H1 (cell line): ENCODE results near the gene CAPN7. TPM values are rescaled to one million over a fixed set of nuclear protein-coding genes. Genes with fewer than 3 reads are reported as not detected.

ENCODE experiments used
- CTCF ChIA-PET: fragments of 300-600 bp; sonication (Branson Sonifier 250); formaldehyde crosslinking; loops from one replicate; lab custom pipeline; 2021; ENCODE audit not compliant: partially characterized antibody; lab: Charles Lee
- POLR2A ChIA-PET: fragments of 300-600 bp; sonication (Branson Sonifier 250); formaldehyde crosslinking; loops from one replicate; lab custom pipeline; 2021; ENCODE audit warnings: inconsistent platforms; ENCODE audit not compliant: partially characterized antibody; lab: Charles Lee
- DNase-seq, 2 experiments: peaks; one replicate each; pipeline versions ENCODE4 v3.0.0 to v3.0.0-alpha.2; 2010 to 2022; ENCODE audit warnings: low spot score in 2 of 2, low read depth in 1 of 2, mixed read lengths in 1 of 2
- FAIRE-seq: peaks from 2 replicates; lab custom pipeline; 2011; peaks lifted over from hg19 to GRCh38; lab: Jason Lieb, UNC
- H2AFZ ChIP-seq: 2 replicates; pipeline ENCODE4 v1.8.1; 2012; ENCODE audit warnings: low read length, inconsistent platforms
- H2AK5ac ChIP-seq: 2 replicates; pipeline ENCODE4 v1.6.1; 2013; ENCODE audit warnings: low read depth, low read length
- H2BK120ac ChIP-seq: replicated peaks from 2 replicates; pipeline ENCODE3; 2013; ENCODE audit warnings: low read depth, low read length, inconsistent platforms
- H2BK12ac ChIP-seq: 2 replicates; pipeline ENCODE4 v1.6.1; 2013; ENCODE audit warnings: low read depth, low read length
- H2BK15ac ChIP-seq: 2 replicates; pipeline ENCODE4 v1.6.1; 2013; ENCODE audit warnings: low read length
- H2BK20ac ChIP-seq: 2 replicates; pipeline ENCODE4 v1.6.1; 2013; ENCODE audit warnings: low read length
- H2BK5ac ChIP-seq: 2 replicates; pipeline ENCODE4 v1.6.1; 2013; ENCODE audit warnings: low read depth, low read length
- H3K14ac ChIP-seq: 2 replicates; pipeline ENCODE4 v1.6.1; 2013; ENCODE audit warnings: inconsistent platforms; ENCODE audit not compliant: insufficient read length
- H3K18ac ChIP-seq: 2 replicates; pipeline ENCODE4 v1.6.1; 2013; ENCODE audit warnings: low read length; ENCODE audit errors: extremely low read depth
- H3K23ac ChIP-seq: 2 replicates; pipeline ENCODE4 v1.6.1; 2013; ENCODE audit warnings: inconsistent platforms; ENCODE audit not compliant: insufficient read length
- H3K23me2 ChIP-seq: 2 replicates; pipeline ENCODE4 v1.6.1; 2013; ENCODE audit warnings: low read depth, low read length
- H3K27ac ChIP-seq: 2 replicates; pipeline ENCODE4 v1.6.1; 2011; ENCODE audit warnings: low read depth, low read length, inconsistent platforms
- H3K27me3 ChIP-seq, 4 experiments: replicated peaks in 1 of 4; 1 replicate in 1 of 4; 2 replicates in 3 of 4; pipeline versions ENCODE4 v1.6.1 to v1.8.1; 2011 to 2013; ENCODE audit warnings: low read length in 3 of 4, mild to moderate bottlenecking in 3 of 4, inconsistent platforms in 2 of 4, mixed read lengths in 2 of 4, moderate library complexity in 1 of 4; ENCODE audit not compliant: control insufficient read depth in 3 of 4, insufficient read depth in 3 of 4; ENCODE audit errors: extremely low read depth in 1 of 4
- H3K36me3 ChIP-seq, 4 experiments: 2 replicates each; pipeline versions ENCODE4 v1.6.1 to v1.8.1; 2011 to 2013; ENCODE audit warnings: mild to moderate bottlenecking in 4 of 4, low read length in 3 of 4, moderate library complexity in 2 of 4, control low read depth in 1 of 4, inconsistent platforms in 1 of 4; ENCODE audit not compliant: insufficient read depth in 4 of 4, control insufficient read depth in 2 of 4
- H3K4ac ChIP-seq: replicated peaks from 2 replicates; pipeline ENCODE3; 2013; ENCODE audit warnings: low read length, low read depth, mixed read lengths, inconsistent platforms; ENCODE audit not compliant: insufficient read length
- H3K4me1 ChIP-seq, 4 experiments: replicated peaks in 1 of 4; 1 replicate in 1 of 4; 2 replicates in 3 of 4; pipeline versions ENCODE4 v1.6.1 to v1.8.1; 2011 to 2013; ENCODE audit warnings: low read length in 3 of 4, inconsistent platforms in 2 of 4, mixed read lengths in 1 of 4; ENCODE audit not compliant: insufficient read depth in 4 of 4, control insufficient read depth in 3 of 4
- H3K4me2 ChIP-seq, 2 experiments: 2 replicates each; pipeline versions ENCODE4 v1.6.1 to v1.8.1; 2011 to 2013; ENCODE audit warnings: low read depth in 2 of 2, low read length in 2 of 2, control low read depth in 1 of 2, inconsistent platforms in 1 of 2, mild to moderate bottlenecking in 1 of 2; ENCODE audit not compliant: insufficient read depth in 1 of 2
- H3K4me3 ChIP-seq, 4 experiments: fragments of 200-600, 300-600 bp in 1 of 4; sonication (generic), shearing (Covaris generic), sonication (Bioruptor Twin) in 1 of 4; 2 replicates each; pipeline versions ENCODE4 v1.5.1 to v1.8.1; 2011 to 2016; ENCODE audit warnings: low read length in 4 of 4, low read depth in 3 of 4, control low read depth in 2 of 4, inconsistent platforms in 2 of 4, mild to moderate bottlenecking in 2 of 4, mixed read lengths in 1 of 4, moderate library complexity in 1 of 4; ENCODE audit not compliant: insufficient read depth in 2 of 4; ENCODE audit errors: extremely low read depth in 1 of 4
- H3K56ac ChIP-seq: replicated peaks from 2 replicates; pipeline ENCODE3; 2013; ENCODE audit warnings: low read depth, mild to moderate bottlenecking, mixed read lengths, low read length, inconsistent platforms; ENCODE audit not compliant: insufficient read length
- H3K79me1 ChIP-seq: 2 replicates; pipeline ENCODE4 v1.6.1; 2013; ENCODE audit warnings: low read depth, low read length, control low read depth
- H3K79me2 ChIP-seq, 2 experiments: 2 replicates each; pipeline versions ENCODE4 v1.6.1 to v1.8.1; 2012 to 2013; ENCODE audit warnings: low read length in 2 of 2, mild to moderate bottlenecking in 2 of 2, inconsistent platforms in 1 of 2; ENCODE audit not compliant: insufficient read depth in 2 of 2, control insufficient read depth in 1 of 2
- H3K9ac ChIP-seq, 4 experiments: replicated peaks in 1 of 4; 1 replicate in 1 of 4; 2 replicates in 3 of 4; pipeline versions ENCODE4 v1.6.1 to v1.8.1; 2011 to 2013; ENCODE audit warnings: low read depth in 3 of 4, low read length in 3 of 4, control low read depth in 2 of 4, mild to moderate bottlenecking in 2 of 4, moderate library complexity in 2 of 4, inconsistent platforms in 1 of 4; ENCODE audit errors: extremely low read depth in 1 of 4
- H3K9me3 ChIP-seq, 2 experiments: 2 replicates each; pipeline versions ENCODE4 v1.6.1 to v1.8.1; 2012 to 2013; ENCODE audit warnings: mild to moderate bottlenecking in 2 of 2, moderate library complexity in 2 of 2, control low read depth in 1 of 2, inconsistent platforms in 1 of 2, low read depth in 1 of 2, low read length in 1 of 2, mixed read lengths in 1 of 2; ENCODE audit not compliant: insufficient read depth in 2 of 2
- H4K20me1 ChIP-seq, 2 experiments: replicated peaks in 1 of 2; 2 replicates each; pipeline versions ENCODE3 to v1.8.1; 2011 to 2013; ENCODE audit warnings: inconsistent platforms in 2 of 2, low read length in 2 of 2, mild to moderate bottlenecking in 1 of 2; ENCODE audit not compliant: insufficient read depth in 2 of 2, control insufficient read depth in 1 of 2
- H4K5ac ChIP-seq: 2 replicates; pipeline ENCODE4 v1.6.1; 2013; ENCODE audit warnings: low read length, low read depth, mixed read lengths, inconsistent platforms; ENCODE audit not compliant: insufficient read length
- H4K8ac ChIP-seq: 2 replicates; pipeline ENCODE4 v1.8.0; 2013; ENCODE audit warnings: mild to moderate bottlenecking, moderate library complexity, low read length, inconsistent platforms; ENCODE audit not compliant: insufficient read depth; ENCODE audit errors: extremely low read depth
- H4K91ac ChIP-seq: replicated peaks from 2 replicates; pipeline ENCODE3; 2013; ENCODE audit warnings: low read length, mixed read lengths, inconsistent platforms; ENCODE audit not compliant: insufficient read length
- FOSL1 ChIP-seq: IDR thresholded peaks from 2 replicates; pipeline ENCODE4 v1.6.1; 2011; ENCODE audit warnings: mild to moderate bottlenecking, low read depth, low read length, moderate library complexity; ENCODE audit not compliant: insufficient read depth
- NANOG ChIP-seq: IDR thresholded peaks from 2 replicates; pipeline ENCODE4 v1.6.1; 2011; ENCODE audit warnings: low read length, low read depth, mild to moderate bottlenecking, inconsistent platforms; ENCODE audit not compliant: insufficient read depth, poor library complexity, severe bottlenecking
- SP1 ChIP-seq: IDR thresholded peaks from 2 replicates; pipeline ENCODE4 v1.6.1; 2011; ENCODE audit warnings: low read depth, low read length
- SP2 ChIP-seq: IDR thresholded peaks from 2 replicates; pipeline ENCODE4 v1.6.1; 2012; ENCODE audit warnings: mild to moderate bottlenecking, low read length, inconsistent platforms
- YY1 ChIP-seq: IDR thresholded peaks from 2 replicates; pipeline ENCODE4 v1.6.1; 2011; ENCODE audit warnings: low read depth, mild to moderate bottlenecking, low read length
- WGBS, 2 experiments: shearing (Covaris generic) in 1 of 2; methylation state at CpG; one replicate each; pipeline versions ENCODE4 v1.1.6 to v1.1.7; 2013 to 2015; ENCODE audit warnings: low lambda C conversion rate in 2 of 2, mixed read lengths in 2 of 2, inconsistent platforms in 1 of 2, low coverage in 1 of 2, missing lambda C conversion rate in 1 of 2; ENCODE audit not compliant: insufficient replicate concordance in 2 of 2, insufficient coverage in 1 of 2, insufficient read length in 1 of 2; ENCODE audit errors: extremely low coverage in 1 of 2, missing lambda C conversion rate in 1 of 2; 5-methylcytosine and 5-hydroxymethylcytosine counted together
- polyA plus RNA-seq, 7 experiments: library from polyadenylated mRNA; depleted of rRNA in 3 of 7; stranded (reverse) in 5 of 7; unstranded in 2 of 7; fragments of >200 nt in 5 of 7; fragments of 200-250 nt in 2 of 7; gene quantifications; 1 replicate in 5 of 7; 2 replicates in 1 of 7; 4 replicates in 1 of 7; pipeline versions ENCODE4 v1.2.1 to v1.2.3, GENCODE V29; 2011 to 2013; ENCODE audit warnings: missing spikeins in 2 of 7, mixed read lengths in 2 of 7
- total RNA-seq: library from RNA; stranded (reverse); fragmentation: NEBNext Ultra II Directional; extraction: Animal tissue kit (Norgen Biotek cat#: 25700); gene quantifications from 2 replicates; pipeline ENCODE4 v1.2.1, GENCODE V29; 2021

The CAPN7 gene
- total and polyA plus RNA-seq, 2 of the 8 experiments (the other 6 are each of a cell fraction or from before 2014, with no cell fraction given): 5.3 to 13.2 TPM

GRCh38 chr3:15271785-15272381, 65.8 kb downstream of the CAPN7 start:
- H2BK120ac ChIP-seq: no peak overlapping the region
- ChIA-PET CTCF (interaction anchor here (1.2 to 15.5 kb wide), 3 partner anchors 10 to 134 kb away, joined by 3 to 227 read pairs (median 180); no protein-coding TSS in a partner anchor), POLR2A (interaction anchor here (1.0 kb wide), 1 partner anchor 60 kb away, joined by 3 read pairs; the partner anchor contains the start of gene SH3BP5)
- no peak overlapping the region for H2AK5ac ChIP-seq
- FAIRE-seq: no peak
- H2BK5ac ChIP-seq: no peak overlapping the region
- H4K20me1 ChIP-seq: peaks cover 0 to 3% of the 10 kb centered on the region in 2 experiments
- DNase-seq: no peak
- no peak overlapping the region for H4K8ac ChIP-seq
- no peaks in the 10 kb centered on the region; the same call in 1 of the 2 replicates for H3K79me1 ChIP-seq
- H2BK20ac ChIP-seq: no peak overlapping the region
- H4K5ac ChIP-seq: no peak overlapping the region
- no peak overlapping the region for H3K18ac ChIP-seq
- no peaks in the 10 kb centered on the region for H3K27me3 ChIP-seq
- H3K36me3 ChIP-seq: no peaks in the 10 kb centered on the region
- H3K4me1 ChIP-seq: no peaks in the 10 kb centered on the region; a peak in 1 of 7 replicates
- no peak overlapping the region for H3K4me3 ChIP-seq
- no peak overlapping the region for H3K56ac ChIP-seq
- no peak overlapping the region for H3K23ac ChIP-seq
- H3K4ac ChIP-seq: no peak overlapping the region
- H2AFZ ChIP-seq: no peak overlapping the region
- no peaks in the 10 kb centered on the region for H3K9me3 ChIP-seq
- H3K27ac ChIP-seq: no peak overlapping the region
- whole genome bisulfite sequencing, 2 experiments: 77% methylated on average over 14 of the region's 14 CpGs; no CpG with 5 or more reads in 1 of the 2 experiments
- no peak overlapping the region for H3K9ac ChIP-seq
- no peak overlapping the region for H3K14ac ChIP-seq
- no peak overlapping the region for H2BK15ac ChIP-seq
- no peak overlapping the region for H2BK12ac ChIP-seq
- no peak overlapping the region for H4K91ac ChIP-seq
- H3K79me2 ChIP-seq: no peaks in the 10 kb centered on the region
- no peaks in the 10 kb centered on the region for H3K23me2 ChIP-seq
- H3K4me2 ChIP-seq: no peak overlapping the region
- TF ChIP-seq SP1 (no peak), SP2 (no peak), NANOG (no peak), YY1 (no peak), FOSL1 (no peak)
